SK-N-SH (cell line): Measurements from ENCODE around the gene INO80D. TPM values are rescaled to one million over a fixed set of nuclear protein-coding genes. Genes with fewer than 3 reads are reported as not detected.

Experiments
- CTCF ChIA-PET: fragments of 300-600, 350-600 bp; formaldehyde crosslinking; extraction: SDS; loops from one replicate; lab custom pipeline; 2021; lab: Yijun Ruan, JAX
- POLR2A ChIA-PET: fragments of 350-600 bp; sonication (Branson Sonifier 250); formaldehyde crosslinking; extraction: SDS; loops from one replicate; lab custom pipeline; 2020; ENCODE audit warnings: antibody characterized with exemption, inconsistent platforms; lab: Yijun Ruan, JAX
- DNase-seq: peaks from one replicate; pipeline ENCODE4 v3.0.0; 2012
- H2AFZ ChIP-seq: fragments of 200-600 bp; sonication (generic); 2 replicates; pipeline ENCODE4 v1.8.1; 2016; ENCODE audit warnings: antibody characterized with exemption, mild to moderate bottlenecking, low read depth
- H3F3A ChIP-seq: fragments of 200-600 bp; sonication (generic); replicated peaks from 2 replicates; pipeline ENCODE3; 2016; ENCODE audit warnings: antibody characterized with exemption, mild to moderate bottlenecking; ENCODE audit not compliant: insufficient read depth
- H3K27ac ChIP-seq, 2 experiments: fragments of 200-500 bp in 1 of 2; fragments of 200-600 bp in 1 of 2; sonication (Bioruptor generic) in 1 of 2; sonication (generic), shearing (Covaris generic) in 1 of 2; 2 replicates each; pipeline versions ENCODE4 v1.5.1 to v1.6.1; 2014 to 2016; ENCODE audit warnings: low read depth in 2 of 2, inconsistent platforms in 1 of 2, low read length in 1 of 2, mild to moderate bottlenecking in 1 of 2, mixed read lengths in 1 of 2
- H3K27me3 ChIP-seq: fragments of 200-600 bp; sonication (generic), shearing (Covaris generic); 2 replicates; pipeline ENCODE4 v1.6.1; 2016; ENCODE audit warnings: mixed run types; ENCODE audit not compliant: insufficient read depth
- H3K36me3 ChIP-seq, 2 experiments: fragments of 200-500 bp in 1 of 2; fragments of 200-600 bp in 1 of 2; sonication (Bioruptor generic) in 1 of 2; sonication (generic) in 1 of 2; replicated peaks in 1 of 2; 2 replicates each; pipeline versions ENCODE3 to v1.5.1; 2014 to 2016; ENCODE audit warnings: low read length in 1 of 2, mild to moderate bottlenecking in 1 of 2; ENCODE audit not compliant: insufficient read depth in 2 of 2, control insufficient read depth in 1 of 2
- H3K4me1 ChIP-seq, 2 experiments: fragments of 200-500 bp in 1 of 2; fragments of 200-600 bp in 1 of 2; sonication (Bioruptor generic) in 1 of 2; sonication (generic), shearing (Covaris generic) in 1 of 2; 2 replicates each; pipeline versions ENCODE4 v1.5.1 to v1.6.1; 2014 to 2016; ENCODE audit warnings: low read depth in 1 of 2, low read length in 1 of 2, mixed run types in 1 of 2; ENCODE audit not compliant: insufficient read depth in 2 of 2, control insufficient read depth in 1 of 2
- H3K4me2 ChIP-seq: fragments of 200-600 bp; sonication (generic), shearing (Covaris generic); 2 replicates; pipeline ENCODE4 v1.6.1; 2017; ENCODE audit warnings: mixed run types
- H3K4me3 ChIP-seq, 2 experiments: fragments of 200-500 bp in 1 of 2; fragments of 200-600 bp in 1 of 2; sonication (Bioruptor generic) in 1 of 2; sonication (generic), shearing (Covaris generic) in 1 of 2; 2 replicates each; pipeline versions ENCODE4 v1.5.1 to v1.8.1; 2014 to 2016; ENCODE audit warnings: low read depth in 2 of 2, inconsistent platforms in 1 of 2, low read length in 1 of 2, mild to moderate bottlenecking in 1 of 2, mixed read lengths in 1 of 2, moderate library complexity in 1 of 2
- H3K79me2 ChIP-seq: fragments of 200-600 bp; sonication (generic); 2 replicates; pipeline ENCODE4 v1.8.1; 2017; ENCODE audit warnings: mild to moderate bottlenecking; ENCODE audit not compliant: insufficient read depth
- H3K9ac ChIP-seq: fragments of 200-600 bp; sonication (generic); 2 replicates; pipeline ENCODE4 v1.6.1; 2017; ENCODE audit warnings: mixed run types
- H3K9me2 ChIP-seq: fragments of 200-600 bp; sonication (generic); 2 replicates; pipeline ENCODE4 v1.6.1; 2017; ENCODE audit warnings: mixed run types
- H3K9me3 ChIP-seq: fragments of 200-600 bp; sonication (generic); 2 replicates; pipeline ENCODE4 v1.6.1; 2017; ENCODE audit warnings: mixed run types, mild to moderate bottlenecking, moderate library complexity
- H4K20me1 ChIP-seq: fragments of 200-600 bp; sonication (generic); 2 replicates; pipeline ENCODE4 v1.6.1; 2017; ENCODE audit warnings: mild to moderate bottlenecking, mixed run types; ENCODE audit not compliant: insufficient read depth
- ELF1 ChIP-seq: IDR thresholded peaks from 2 replicates; pipeline ENCODE4 v1.4.0; 2012
- EP300 ChIP-seq, 2 experiments: IDR thresholded peaks; 2 replicates each; pipeline versions ENCODE4 v1.4.0 to v1.6.1; 2012; ENCODE audit warnings: borderline replicate concordance in 1 of 2, low read depth in 1 of 2, low read length in 1 of 2
- EZH2phosphoT487 ChIP-seq: fragments of 200-600 bp; sonication (generic); IDR thresholded peaks from 2 replicates; pipeline ENCODE4 v1.6.1; 2017; ENCODE audit warnings: low read depth, mixed run types, mild to moderate bottlenecking, antibody characterized with exemption, moderate library complexity, borderline replicate concordance
- GATA2 ChIP-seq: sonication (generic); formaldehyde crosslinking; IDR thresholded peaks from 2 replicates; pipeline ENCODE4 v1.5.0; 2020; ENCODE audit warnings: mild to moderate bottlenecking, missing genetic modification reagents
- IRF3 ChIP-seq: fragments of 150-350 bp; IDR thresholded peaks from 2 replicates; pipeline ENCODE4 v1.6.1; 2016; ENCODE audit warnings: mild to moderate bottlenecking, low read depth, low read length
- JUND ChIP-seq: IDR thresholded peaks from 2 replicates; pipeline ENCODE4 v1.4.0; 2012
- MXI1 ChIP-seq: IDR thresholded peaks from 2 replicates; pipeline ENCODE4 v1.6.1; 2012; ENCODE audit warnings: mild to moderate bottlenecking, low read depth, low read length, improper control_type of control experiment
- POLR2AphosphoS5 ChIP-seq: IDR thresholded peaks from 2 replicates; pipeline ENCODE4 v1.6.1; 2012; ENCODE audit warnings: low read depth, low read length
- RAD21 ChIP-seq: IDR thresholded peaks from 2 replicates; pipeline ENCODE4 v1.6.1; 2012; ENCODE audit warnings: mild to moderate bottlenecking, low read length
- RCOR1 ChIP-seq: fragments of 150-350 bp; IDR thresholded peaks from 2 replicates; pipeline ENCODE4 v1.6.1; 2017; ENCODE audit warnings: antibody characterized with exemption, low read length
- RFX5 ChIP-seq: IDR thresholded peaks from 2 replicates; pipeline ENCODE4 v1.6.1; 2012; ENCODE audit warnings: mild to moderate bottlenecking, improper control_type of control experiment, low read length
- SMC3 ChIP-seq: IDR thresholded peaks from 2 replicates; pipeline ENCODE4 v1.6.1; 2012; ENCODE audit warnings: low read depth, low read length, improper control_type of control experiment
- TAF1 ChIP-seq: IDR thresholded peaks from 2 replicates; pipeline ENCODE4 v1.6.1; 2012; ENCODE audit warnings: low read depth, mild to moderate bottlenecking, low read length, moderate library complexity, borderline replicate concordance
- USF1 ChIP-seq: IDR thresholded peaks from 2 replicates; pipeline ENCODE4 v1.4.0; 2012; ENCODE audit warnings: low read depth, borderline replicate concordance
- USF2 ChIP-seq: fragments of 150-350 bp; IDR thresholded peaks from 2 replicates; pipeline ENCODE4 v1.6.1; 2017; ENCODE audit warnings: antibody characterized with exemption, low read length, low read depth, borderline replicate concordance
- ZBTB33 ChIP-seq: IDR thresholded peaks from 2 replicates; pipeline ENCODE4 v1.4.0; 2012; ENCODE audit warnings: low read depth, borderline replicate concordance
- WGBS: methylation state at CpG from one replicate; pipeline ENCODE4 v1.1.6; 2017; ENCODE audit warnings: low lambda C conversion rate; 5-methylcytosine and 5-hydroxymethylcytosine counted together
- polyA plus RNA-seq, 3 experiments: library from polyadenylated mRNA; depleted of rRNA; stranded (reverse); fragments of >200 nt; gene quantifications; 2 replicates each; pipeline ENCODE4 v1.2.3, GENCODE V29; 2012

Gene INO80D
- polyA plus RNA-seq, 1 of the 3 experiments (the other 2 are of a cell fraction), result 0.69 TPM

GRCh38 chr2:206011795-206012194, 74.2 kb downstream of the INO80D start:
- POLR2A ChIA-PET, result no interaction called here

More at GRCh38 chr2:206011795-206012194, 74.2 kb downstream of the INO80D start:
- Histone ChIP-seq H3K4me1 (no peaks in the 10 kb centered on the region), H3K9me3 (no peaks in the 10 kb centered on the region), H2AFZ (no peak overlapping the region), H3F3A (peaks cover 11% of the 10 kb centered on the region), H3K4me3 (no peak overlapping the region), H3K27me3 (no peaks in the 10 kb centered on the region), H3K27ac (no peak overlapping the region), H3K4me2 (no peak overlapping the region), H3K9me2 (no peaks in the 10 kb centered on the region), H3K36me3 (peaks cover 3 to 38% of the 10 kb centered on the region in 2 experiments), H3K9ac (no peak overlapping the region), H4K20me1 (no peaks in the 10 kb centered on the region), H3K79me2 (no peaks in the 10 kb centered on the region)
- CTCF ChIA-PET, result no interaction called here
- 100% methylated on average over 1 of the region's 1 CpG for WGBS
- DNase-seq, result no peak
- TF ChIP-seq ELF1 (no peak), JUND (no peak), TAF1 (no peak), RCOR1 (no peak), IRF3 (no peak), RAD21 (no peak), MXI1 (no peak), POLR2AphosphoS5 (no peak), SMC3 (no peak), EZH2phosphoT487 (no peak), EP300 (IDR thresholded peaks at IDR 0.05; ENCODE audit: borderline replicate concordance in 1 of 2, low read depth in 1 of 2, low read length in 1 of 2) (no peak), USF2 (no peak), RFX5 (no peak), ZBTB33 (no peak), USF1 (no peak), GATA2 (CRISPR knock-in tag) (no peak)
